Astrocyte (in vitro differentiated cells and primary cell): ENCODE measurements around the gene VDAC1. TPM values are rescaled to one million over a fixed set of nuclear protein-coding genes. Genes with fewer than 3 reads are reported as not detected.

Experiments
- DNase-seq: peaks from one replicate; pipeline ENCODE4 v3.0.0-alpha.2; 2010; ENCODE audit warnings: low read depth
- FAIRE-seq: peaks from 2 replicates; lab custom pipeline; 2011; peaks lifted over from hg19 to GRCh38; lab: Jason Lieb, UNC
- H2AFZ ChIP-seq: 2 replicates; pipeline ENCODE4 v1.6.0; 2012; ENCODE audit warnings: low read depth, low read length, inconsistent platforms
- H3K27ac ChIP-seq: 2 replicates; pipeline ENCODE4 v1.5.1; 2011; ENCODE audit warnings: low read depth, low read length, inconsistent platforms
- H3K27me3 ChIP-seq: 2 replicates; pipeline ENCODE4 v1.6.0; 2011; ENCODE audit warnings: low read length, inconsistent platforms; ENCODE audit not compliant: insufficient read depth
- H3K36me3 ChIP-seq: 2 replicates; pipeline ENCODE4 v1.5.1; 2011; ENCODE audit warnings: low read length, inconsistent platforms; ENCODE audit not compliant: insufficient read depth
- H3K4me1 ChIP-seq: 2 replicates; pipeline ENCODE4 v1.5.1; 2011; ENCODE audit warnings: low read length, inconsistent platforms; ENCODE audit not compliant: insufficient read depth
- H3K4me2 ChIP-seq: 2 replicates; pipeline ENCODE4 v1.6.0; 2012; ENCODE audit warnings: low read length, inconsistent platforms
- H3K4me3 ChIP-seq: 2 replicates; pipeline ENCODE4 v1.5.1; 2011; ENCODE audit warnings: low read depth, mild to moderate bottlenecking, low read length, inconsistent platforms; ENCODE audit not compliant: insufficient read depth
- H3K79me2 ChIP-seq: 2 replicates; pipeline ENCODE4 v1.6.0; 2012; ENCODE audit warnings: mild to moderate bottlenecking, low read length, inconsistent platforms; ENCODE audit not compliant: insufficient read depth
- H3K9ac ChIP-seq: 2 replicates; pipeline ENCODE4 v1.6.0; 2012; ENCODE audit warnings: mild to moderate bottlenecking, low read length, inconsistent platforms
- H3K9me3 ChIP-seq: 2 replicates; pipeline ENCODE4 v1.5.1; 2012; ENCODE audit warnings: low read depth, mild to moderate bottlenecking, low read length, inconsistent platforms; ENCODE audit not compliant: insufficient read depth
- H4K20me1 ChIP-seq: 2 replicates; pipeline ENCODE4 v1.6.0; 2012; ENCODE audit warnings: low read length, inconsistent platforms; ENCODE audit not compliant: insufficient read depth
- H3K27ac Mint-ChIP-seq: one replicate; pipeline ENCODE4 v1.8.0; 2021; ENCODE audit warnings: mild to moderate bottlenecking, mixed read lengths; ENCODE audit not compliant: unreplicated experiment
- H3K27me3 Mint-ChIP-seq: one replicate; pipeline ENCODE4 v1.8.0; 2021; ENCODE audit warnings: low read depth, mixed read lengths; ENCODE audit not compliant: unreplicated experiment
- H3K36me3 Mint-ChIP-seq: one replicate; pipeline ENCODE4 v1.8.0; 2021; ENCODE audit warnings: low read depth, mixed read lengths; ENCODE audit not compliant: unreplicated experiment
- H3K4me1 Mint-ChIP-seq: one replicate; pipeline ENCODE4 v1.8.0; 2021; ENCODE audit warnings: low read depth, mixed read lengths; ENCODE audit not compliant: unreplicated experiment
- H3K4me3 Mint-ChIP-seq: one replicate; pipeline ENCODE4 v1.8.0; 2021; ENCODE audit warnings: mild to moderate bottlenecking, moderate library complexity, mixed read lengths; ENCODE audit not compliant: unreplicated experiment
- H3K9me3 Mint-ChIP-seq: one replicate; pipeline ENCODE4 v1.8.0; 2021; ENCODE audit warnings: mild to moderate bottlenecking, mixed read lengths; ENCODE audit not compliant: unreplicated experiment
- EZH2 ChIP-seq: IDR thresholded peaks from 2 replicates; pipeline ENCODE4 v1.6.1; 2012; ENCODE audit warnings: mild to moderate bottlenecking, low read length, inconsistent platforms; ENCODE audit not compliant: insufficient read depth
- total RNA-seq: library from RNA; stranded (reverse); gene quantifications from 2 replicates; pipeline ENCODE4 v1.2.1, GENCODE V29; 2021
- TF ChIP-seq, protein P1 (sequence below): IDR thresholded peaks from 2 replicates; pipeline ENCODE4 v1.5.1; 2011; ENCODE audit warnings: low read depth, mild to moderate bottlenecking, inconsistent platforms, low read length, moderate library complexity; ENCODE audit not compliant: insufficient read depth

The VDAC1 gene
- total RNA-seq, 1 donor from 2014 or later = 364 TPM

DNA sequence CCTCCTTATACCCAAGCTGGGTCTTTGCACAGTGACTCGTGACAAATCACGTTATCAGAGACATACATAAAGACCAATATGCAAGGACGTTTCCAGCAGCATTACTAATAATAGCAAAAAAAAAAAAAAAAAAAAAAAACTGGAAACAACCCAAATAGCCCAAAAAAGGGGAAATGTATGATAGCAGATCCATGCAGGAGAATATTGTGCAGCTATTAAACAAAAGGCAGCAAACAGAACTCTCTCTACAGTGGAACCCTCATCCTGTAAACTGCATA, 74.0 kb downstream of the VDAC1 start:
- Histone ChIP-seq H3K9me3 (no peaks in the 10 kb centered on the region), H3K27ac (no peak overlapping the region), H3K36me3 (no peaks in the 10 kb centered on the region), H3K27me3 (no peaks in the 10 kb centered on the region), H3K4me1 (peaks cover 30% of the 10 kb centered on the region), H3K4me2 (peak overlapping the region; percentile 77), H3K79me2 (no peaks in the 10 kb centered on the region), H3K4me3 (no peak overlapping the region), H4K20me1 (no peaks in the 10 kb centered on the region), H3K9ac (no peak overlapping the region), H2AFZ (no peak overlapping the region)
- peaks cover 3% of the 10 kb centered on the region for H3K9me3 Mint-ChIP-seq
- no peak overlapping the region for H3K27ac Mint-ChIP-seq
- H3K4me3 Mint-ChIP-seq = no peak overlapping the region
- DNase-seq (no peak), FAIRE-seq (no peak)
- TF ChIP-seq, protein P1, sequence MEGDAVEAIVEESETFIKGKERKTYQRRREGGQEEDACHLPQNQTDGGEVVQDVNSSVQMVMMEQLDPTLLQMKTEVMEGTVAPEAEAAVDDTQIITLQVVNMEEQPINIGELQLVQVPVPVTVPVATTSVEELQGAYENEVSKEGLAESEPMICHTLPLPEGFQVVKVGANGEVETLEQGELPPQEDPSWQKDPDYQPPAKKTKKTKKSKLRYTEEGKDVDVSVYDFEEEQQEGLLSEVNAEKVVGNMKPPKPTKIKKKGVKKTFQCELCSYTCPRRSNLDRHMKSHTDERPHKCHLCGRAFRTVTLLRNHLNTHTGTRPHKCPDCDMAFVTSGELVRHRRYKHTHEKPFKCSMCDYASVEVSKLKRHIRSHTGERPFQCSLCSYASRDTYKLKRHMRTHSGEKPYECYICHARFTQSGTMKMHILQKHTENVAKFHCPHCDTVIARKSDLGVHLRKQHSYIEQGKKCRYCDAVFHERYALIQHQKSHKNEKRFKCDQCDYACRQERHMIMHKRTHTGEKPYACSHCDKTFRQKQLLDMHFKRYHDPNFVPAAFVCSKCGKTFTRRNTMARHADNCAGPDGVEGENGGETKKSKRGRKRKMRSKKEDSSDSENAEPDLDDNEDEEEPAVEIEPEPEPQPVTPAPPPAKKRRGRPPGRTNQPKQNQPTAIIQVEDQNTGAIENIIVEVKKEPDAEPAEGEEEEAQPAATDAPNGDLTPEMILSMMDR = no peak
- TF ChIP-seq EZH2 = no peak
- H3K4me1 Mint-ChIP-seq = peaks cover 13% of the 10 kb centered on the region
- H3K36me3 Mint-ChIP-seq = no peaks in the 10 kb centered on the region
- peaks cover 8% of the 10 kb centered on the region for H3K27me3 Mint-ChIP-seq

DNA sequence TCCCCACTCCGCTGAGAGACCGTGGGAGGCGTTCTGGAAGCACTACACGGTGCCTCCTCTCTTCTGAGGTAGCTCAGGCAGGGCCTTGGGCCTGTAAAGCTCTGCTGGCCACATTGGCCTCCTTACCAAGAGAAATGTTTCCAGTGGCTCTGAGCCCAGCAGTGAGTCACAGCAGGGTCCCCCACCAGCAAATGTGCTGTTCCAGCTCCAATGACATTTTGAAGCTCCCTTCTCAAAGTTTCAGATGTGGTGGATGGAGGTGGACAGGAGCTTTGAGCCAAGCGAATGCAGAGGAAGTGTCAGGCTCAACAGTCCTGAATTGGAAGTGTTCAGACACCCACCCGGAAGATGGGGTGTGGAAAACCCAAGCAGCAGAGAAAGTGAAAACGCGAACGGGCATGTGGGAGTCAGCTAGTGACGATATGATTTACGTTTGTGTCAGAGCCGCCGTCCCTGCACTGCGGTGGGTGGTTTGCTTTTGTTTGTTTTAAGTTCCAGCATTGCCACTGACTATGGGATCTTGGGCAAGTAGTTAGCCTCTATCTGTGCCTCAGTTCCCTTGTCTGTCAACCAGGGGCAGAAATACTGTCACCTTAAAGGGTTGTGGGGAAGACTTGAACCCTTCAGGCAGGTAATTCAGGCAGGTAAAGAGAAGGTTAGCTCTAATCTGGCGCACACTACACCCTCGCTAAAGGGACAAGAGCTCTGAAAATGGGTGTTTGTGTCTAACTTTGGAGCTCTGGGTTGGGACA, 74.5 kb downstream of the VDAC1 start:
- Mint-ChIP-seq H3K36me3 (no peaks in the 10 kb centered on the region), H3K4me1 (peaks cover 17% of the 10 kb centered on the region), H3K9me3 (peaks cover 3% of the 10 kb centered on the region), H3K27me3 (peaks cover 8% of the 10 kb centered on the region), H3K4me3 (no peak overlapping the region), H3K27ac (no peak overlapping the region)
- Histone ChIP-seq H4K20me1 (no peaks in the 10 kb centered on the region), H3K79me2 (no peaks in the 10 kb centered on the region), H3K9ac (peak overlapping the region; percentile 10), H3K9me3 (no peaks in the 10 kb centered on the region), H3K4me3 (peak overlapping the region; percentile 10), H2AFZ (peak overlapping the region; percentile 67), H3K4me2 (peak overlapping the region; percentile 77), H3K27ac (peak overlapping the region; percentile 60), H3K4me1 (peaks cover 33% of the 10 kb centered on the region), H3K27me3 (no peaks in the 10 kb centered on the region), H3K36me3 (no peaks in the 10 kb centered on the region)
- no peak for TF ChIP-seq EZH2
- TF ChIP-seq, protein P1 = no peak
- DNase-seq (peak; percentile 82), FAIRE-seq (no peak)

DNA sequence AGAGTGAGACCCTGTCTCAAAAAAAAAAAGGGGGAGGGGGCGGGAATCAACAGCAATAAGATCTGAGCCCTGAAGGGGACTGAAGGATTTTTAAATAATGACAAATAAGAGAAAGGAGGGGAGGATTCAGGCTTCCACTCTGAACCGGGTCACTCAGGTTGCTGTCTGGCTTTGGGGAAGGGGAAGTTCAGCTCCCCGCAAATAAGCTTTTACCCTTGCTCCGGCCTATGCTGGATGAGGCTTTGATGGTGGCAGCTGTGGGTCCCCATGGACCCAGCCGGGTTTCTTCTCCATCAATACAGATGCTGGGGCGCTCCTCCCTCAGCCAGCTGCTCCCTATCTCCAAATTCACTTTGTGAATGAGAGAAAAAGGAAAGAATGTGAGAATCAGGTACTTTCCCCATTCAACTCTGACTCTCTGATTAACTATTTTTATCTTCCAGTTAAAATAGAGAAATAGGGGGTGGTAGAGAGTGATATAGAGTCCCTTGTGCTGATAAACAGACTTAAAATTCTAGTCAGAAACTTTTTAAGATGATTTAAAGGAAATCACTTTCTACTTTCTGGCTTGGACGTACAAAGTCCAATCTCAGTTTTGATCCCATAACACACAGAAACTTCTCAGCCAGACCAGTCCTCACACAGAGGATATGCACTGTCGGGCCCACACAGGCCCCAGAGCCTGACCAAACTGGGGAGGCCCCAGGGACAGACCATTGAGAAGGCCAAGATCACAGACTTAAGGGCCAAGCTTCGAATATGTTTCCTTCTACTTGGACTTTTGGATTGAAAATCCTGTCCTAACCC, 76.0 kb downstream of the VDAC1 start:
- Mint-ChIP-seq H3K4me1 (peaks cover 23% of the 10 kb centered on the region), H3K36me3 (no peaks in the 10 kb centered on the region), H3K27ac (no peak overlapping the region), H3K27me3 (peaks cover 8% of the 10 kb centered on the region), H3K4me3 (no peak overlapping the region), H3K9me3 (peaks cover 3% of the 10 kb centered on the region)
- no peak overlapping the region for H3K27ac ChIP-seq
- H3K79me2 ChIP-seq = no peaks in the 10 kb centered on the region
- H3K4me2 ChIP-seq = no peak overlapping the region
- H3K4me3 ChIP-seq = no peak overlapping the region
- no peaks in the 10 kb centered on the region for H3K36me3 ChIP-seq
- no peaks in the 10 kb centered on the region for H3K27me3 ChIP-seq
- H2AFZ ChIP-seq = no peak overlapping the region
- H4K20me1 ChIP-seq = no peaks in the 10 kb centered on the region
- DNase-seq = no peak
- FAIRE-seq = no peak
- peaks cover 33% of the 10 kb centered on the region for H3K4me1 ChIP-seq
- H3K9me3 ChIP-seq = no peaks in the 10 kb centered on the region
- H3K9ac ChIP-seq = no peak overlapping the region
- no peak for TF ChIP-seq EZH2
- TF ChIP-seq, protein P1 = no peak
